ENCODE measurements around the gene ARL8B.
"Not testable (repeated sequence)": the region's sequence is repeated elsewhere in the genome, so short reads cannot be mapped to it uniquely, and the experiment has no call there.

Gene ARL8B

DNA sequence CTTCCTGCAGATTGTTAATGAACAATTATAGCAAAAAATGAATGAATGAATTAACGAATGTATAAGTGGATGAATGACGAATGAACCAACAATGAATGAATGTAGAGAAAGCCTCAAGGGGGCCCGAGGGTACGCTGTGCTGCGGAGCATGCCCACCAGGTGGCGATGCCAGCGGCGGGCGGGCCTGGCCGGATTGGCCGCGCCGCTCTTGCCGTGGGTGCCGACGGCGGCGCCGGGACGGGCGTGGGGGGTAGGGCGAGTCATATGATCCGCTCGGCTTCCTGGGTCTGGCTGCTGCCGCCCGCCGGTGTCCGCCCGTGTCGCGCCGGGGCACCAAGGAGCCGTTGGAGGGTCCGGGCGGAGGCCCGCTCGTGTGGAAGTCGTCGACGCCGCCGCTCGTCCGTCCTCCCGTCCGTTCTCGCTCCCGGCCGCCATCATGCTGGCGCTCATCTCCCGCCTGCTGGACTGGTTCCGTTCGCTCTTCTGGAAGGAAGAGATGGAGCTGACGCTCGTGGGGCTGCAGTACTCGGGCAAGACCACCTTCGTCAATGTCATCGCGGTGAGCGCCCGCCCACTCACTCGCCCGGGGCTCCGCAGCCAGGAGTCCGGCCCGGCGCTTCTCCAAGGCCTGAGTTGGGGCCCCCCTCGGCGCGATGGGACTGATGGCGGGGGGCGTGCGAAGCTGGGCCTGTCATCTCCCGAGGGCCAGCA is at the start of gene ARL8B:
Gene ARL8B (plus strand): TSS at position 263 of the 711 bp plus-strand sequence. CDS start 174 bp downstream, at position 437.
- DNase-seq (ENCODE audit: low read depth), result peak; percentile 87

DNA sequence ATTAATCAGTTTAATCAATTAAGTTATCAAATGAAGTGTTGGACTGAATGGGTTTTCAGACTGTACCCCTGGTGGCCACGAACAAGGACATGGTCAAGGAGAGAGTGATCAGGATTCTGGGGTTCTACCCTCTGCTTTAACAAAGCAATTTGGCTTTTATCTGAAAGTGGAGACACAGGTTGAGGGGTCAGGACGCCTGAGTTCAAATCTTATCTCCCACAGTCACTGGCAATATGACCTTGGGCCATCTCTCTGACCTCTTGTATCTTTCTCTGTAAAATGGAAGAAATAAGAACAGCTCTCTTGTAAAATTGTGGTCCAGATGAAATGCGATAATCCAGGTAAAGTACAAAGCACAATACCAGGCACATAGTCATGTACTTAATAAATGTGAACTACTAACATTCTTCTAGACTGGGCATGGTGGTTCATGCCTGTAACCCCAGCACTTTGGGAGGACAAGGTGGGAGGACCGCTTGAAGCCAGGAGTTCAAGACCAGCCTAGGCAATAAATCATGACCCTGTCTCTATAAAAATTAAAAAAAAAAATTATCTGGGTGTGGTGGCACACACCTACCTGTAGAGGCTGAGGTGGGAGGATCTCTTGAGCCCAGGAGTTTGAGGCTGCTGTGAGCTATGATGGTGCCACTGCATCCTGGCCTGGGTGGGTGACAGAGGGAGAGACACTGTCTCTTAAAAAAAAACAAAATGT is 48.6 kb upstream of the ARL8B start:
- no peak for DNase-seq (ENCODE audit: low read depth)

- no peak for DNase-seq (ENCODE audit: low read depth)
Measured at GRCh38 chr3:5078151-5078550, 43.9 kb upstream of the ARL8B start.

DNA sequence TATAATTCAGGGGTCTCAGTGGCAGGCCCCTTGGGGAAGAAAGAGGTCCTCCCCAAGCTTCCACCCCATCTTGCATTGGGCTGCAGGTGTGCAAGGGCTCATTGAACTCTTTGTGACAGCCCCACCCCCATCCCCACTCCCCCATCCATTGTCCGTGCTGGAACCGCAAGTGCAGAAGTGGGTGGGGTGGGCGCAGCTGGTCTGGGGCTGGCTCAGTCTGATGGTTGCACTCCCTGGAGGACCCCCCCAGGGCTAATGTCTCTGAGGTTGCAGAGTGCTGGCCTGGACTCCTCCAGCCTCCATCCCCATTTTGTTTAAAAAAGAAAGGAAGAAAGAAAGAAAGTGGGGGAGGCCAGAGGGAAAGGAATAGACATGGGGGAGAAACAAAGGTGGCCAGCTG is 42.3 kb upstream of the ARL8B start:
- DNase-seq (ENCODE audit: low read depth), result no peak

DNA sequence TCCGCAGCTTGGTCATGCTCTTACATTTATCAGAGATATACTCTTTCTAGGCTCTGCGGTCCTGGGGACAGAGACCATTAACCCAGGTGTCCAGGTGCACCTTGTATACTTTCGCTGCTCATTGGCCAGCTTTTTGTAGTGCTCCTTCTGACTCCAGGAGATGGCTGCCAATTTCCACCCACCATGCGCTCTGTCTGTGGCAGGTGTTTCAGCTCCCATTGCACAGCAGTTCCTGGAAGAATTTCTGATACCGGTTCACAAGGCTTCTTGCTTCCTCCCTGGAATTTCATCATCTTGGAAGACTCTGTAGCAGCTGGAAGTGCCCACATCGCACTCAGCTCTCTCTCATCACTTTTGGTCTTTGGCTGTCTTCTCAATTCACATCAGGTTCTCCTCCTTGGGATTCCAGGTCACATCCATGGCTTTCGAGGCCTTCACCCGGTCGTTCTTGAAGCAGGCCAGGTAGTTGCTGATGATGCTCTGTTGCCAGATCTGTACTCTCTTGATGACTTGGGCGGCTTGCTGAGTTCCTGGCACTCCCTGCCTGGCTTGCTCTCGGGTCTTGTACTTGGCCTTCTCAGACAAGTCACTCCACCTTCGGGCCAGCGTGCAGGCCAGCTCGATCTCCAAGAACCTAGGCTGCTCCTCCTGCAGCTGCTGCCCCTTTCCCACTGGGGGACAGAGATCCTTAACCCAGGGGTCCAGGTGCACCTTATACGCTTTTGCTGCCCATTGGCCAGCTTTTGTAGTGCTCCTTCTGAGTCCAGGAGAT is 41.1 kb upstream of the ARL8B start:
- no peak for DNase-seq (ENCODE audit: low read depth)

DNA sequence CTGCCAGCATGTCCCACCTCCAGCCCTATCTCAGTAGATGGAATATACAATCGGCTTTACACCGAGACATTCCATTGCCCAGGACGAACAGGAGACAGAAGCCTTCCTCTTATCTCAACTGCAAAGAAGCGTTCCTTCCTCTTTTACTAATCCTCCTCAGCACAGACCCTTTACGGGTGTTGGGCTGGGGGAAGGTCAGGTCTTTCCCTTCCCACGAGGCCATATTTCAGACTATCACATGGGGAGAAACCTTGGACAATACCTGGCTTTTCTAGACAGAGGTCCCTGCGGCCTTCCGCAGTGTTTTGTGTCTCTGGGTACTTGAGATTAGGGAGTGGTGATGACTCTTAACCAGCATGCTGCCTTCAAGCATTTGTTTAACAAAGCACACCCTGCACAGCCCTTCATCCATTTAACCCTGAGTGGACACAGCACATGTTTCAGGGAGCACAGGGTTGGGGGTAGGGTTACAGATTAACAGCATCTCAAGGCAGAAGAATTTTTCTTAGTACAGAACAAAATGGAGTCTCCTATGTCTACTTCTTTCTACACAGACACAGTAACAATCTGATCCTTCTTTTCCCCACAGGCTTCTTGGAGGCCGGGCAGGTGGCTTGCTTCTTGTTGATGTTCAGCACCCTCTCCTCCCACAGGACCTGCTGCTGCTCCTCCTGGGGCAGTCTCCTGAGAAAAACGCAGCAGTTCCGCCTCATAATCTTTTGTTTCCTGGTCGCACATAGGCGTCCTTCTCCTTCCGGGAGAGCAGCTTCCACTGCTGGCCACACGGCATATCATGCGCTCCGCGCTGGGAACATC is 39.9 kb upstream of the ARL8B start:
- not testable (repeated sequence) for DNase-seq (ENCODE audit: low read depth)

GRCh38 chr3:5082789-5083115 is 39.3 kb upstream of the ARL8B start:
- DNase-seq (ENCODE audit: low read depth), result no peak

GRCh38 chr3:5084224-5084623 is 37.9 kb upstream of the ARL8B start:
- no peak for DNase-seq (ENCODE audit: low read depth)

DNA sequence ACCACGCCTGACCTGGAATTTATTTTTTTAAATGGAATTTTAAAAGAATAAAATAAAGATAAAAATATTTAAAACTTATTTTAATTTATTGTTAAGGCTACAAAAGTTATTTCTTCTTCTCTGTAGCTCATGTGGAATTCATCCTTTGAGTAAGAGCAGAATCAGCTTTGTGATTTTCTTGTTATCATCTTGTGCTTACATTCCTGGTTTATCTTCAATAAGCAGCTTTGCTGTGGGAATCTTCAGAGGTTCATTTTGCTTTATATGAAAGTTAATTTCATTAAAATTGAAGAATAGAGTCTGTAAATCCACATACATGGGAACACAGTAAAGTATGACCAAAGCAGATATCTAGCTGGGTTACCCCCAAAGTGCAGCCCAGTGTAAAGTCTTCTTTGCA is 35.4 kb upstream of the ARL8B start:
- DNase-seq (ENCODE audit: low read depth), result no peak

GRCh38 chr3:5087209-5087608 is 34.9 kb upstream of the ARL8B start:
- no peak for DNase-seq (ENCODE audit: low read depth)

GRCh38 chr3:5090197-5090596 is 31.9 kb upstream of the ARL8B start:
- DNase-seq (ENCODE audit: low read depth), result no peak

- no peak for DNase-seq (ENCODE audit: low read depth)
Measured at GRCh38 chr3:5092018-5092417, 30.1 kb upstream of the ARL8B start.

DNA sequence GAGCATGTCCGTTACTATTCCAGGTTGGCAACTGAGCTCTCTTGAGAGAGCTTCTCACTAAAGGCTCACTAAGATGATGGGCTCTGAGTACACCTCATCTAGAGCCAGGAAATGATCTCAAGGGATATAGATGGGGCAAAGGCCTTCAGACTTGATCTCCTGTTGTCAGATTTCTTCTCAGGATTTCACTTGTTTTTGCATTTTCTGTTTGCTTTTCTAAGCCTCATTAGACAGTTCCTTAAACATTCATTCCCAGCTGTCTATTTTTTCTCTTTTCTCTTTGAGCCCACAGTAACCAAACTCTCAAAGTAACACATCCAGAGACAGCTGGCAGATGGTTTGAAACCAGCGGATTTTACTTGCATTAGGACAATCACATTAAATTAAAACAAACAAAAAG is 28.4 kb upstream of the ARL8B start:
- no peak for DNase-seq (ENCODE audit: low read depth)

DNA sequence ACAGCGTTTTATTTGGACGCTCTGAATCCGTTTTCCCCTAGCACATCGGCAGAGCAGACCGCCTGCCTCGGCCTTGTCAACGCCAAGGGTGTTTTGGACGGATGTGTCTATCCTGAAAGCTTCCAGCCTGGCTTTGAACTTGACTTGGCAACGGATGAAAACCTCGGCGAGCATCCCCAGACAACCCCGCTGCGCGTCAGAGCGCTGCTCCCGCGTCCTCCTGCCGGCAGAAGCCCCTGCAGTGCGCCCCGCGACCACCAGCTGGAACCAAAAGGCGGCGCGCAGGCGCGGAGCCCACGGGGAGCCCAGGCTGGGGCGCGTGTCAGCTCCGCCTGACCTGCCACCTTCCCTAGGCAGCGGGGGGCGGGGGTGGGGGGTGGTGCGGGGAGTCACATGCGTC is 26.2 kb upstream of the ARL8B start:
- DNase-seq (ENCODE audit: low read depth), result no peak

- no peak for DNase-seq (ENCODE audit: low read depth)
Measured at GRCh38 chr3:5096336-5097008, 25.6 kb upstream of the ARL8B start.

- DNase-seq (ENCODE audit: low read depth), result no peak
Measured at GRCh38 chr3:5098346-5098745, 23.7 kb upstream of the ARL8B start.

- no peak for DNase-seq (ENCODE audit: low read depth)
Measured at GRCh38 chr3:5102532-5102931, 19.6 kb upstream of the ARL8B start.

GRCh38 chr3:5103743-5104142 is 18.3 kb upstream of the ARL8B start:
- DNase-seq (ENCODE audit: low read depth), result no peak

DNA sequence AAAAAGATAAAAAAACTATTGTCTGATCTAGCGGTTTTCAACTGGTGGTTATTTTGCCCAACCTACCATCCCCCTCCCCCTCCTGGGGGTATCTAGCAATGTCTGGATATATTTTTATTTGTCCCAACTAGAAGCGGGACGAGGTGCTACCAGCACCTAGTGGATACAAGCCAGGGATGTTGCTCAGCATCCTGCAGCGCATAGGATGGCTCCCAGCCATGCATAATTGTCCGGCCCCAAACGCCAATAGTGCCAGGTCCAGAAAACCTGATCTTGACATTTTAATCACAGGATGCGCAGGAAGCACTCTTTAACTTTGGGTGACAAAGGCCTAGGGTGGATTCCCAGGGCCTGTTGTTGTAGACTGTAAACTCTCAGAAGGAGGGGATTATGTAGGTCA is 17.0 kb upstream of the ARL8B start:
- no peak for DNase-seq (ENCODE audit: low read depth)

GRCh38 chr3:5106371-5106770 is 15.7 kb upstream of the ARL8B start:
- not testable (repeated sequence) for DNase-seq (ENCODE audit: low read depth)

GRCh38 chr3:5106933-5107334 is 15.2 kb upstream of the ARL8B start:
- DNase-seq (ENCODE audit: low read depth), result not testable (repeated sequence)

DNA sequence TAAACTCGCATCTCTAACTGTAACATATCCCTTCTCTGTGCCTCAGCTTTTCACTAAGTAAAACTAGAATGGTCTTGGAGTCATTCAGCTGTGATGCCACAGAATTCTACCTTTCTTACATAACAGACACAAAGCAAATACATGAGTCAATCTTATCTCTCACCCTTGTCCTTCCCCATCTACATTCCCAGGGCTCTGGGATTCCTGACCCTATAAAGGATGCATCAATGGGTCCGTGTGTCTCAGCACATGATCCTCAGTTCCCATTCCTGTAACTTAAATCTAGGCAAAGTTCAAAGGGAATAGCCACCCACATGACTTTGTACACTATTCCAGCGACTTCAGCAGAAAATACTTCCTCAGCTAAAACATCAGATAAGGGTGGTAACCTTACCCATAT is 11.8 kb upstream of the ARL8B start:
- DNase-seq (ENCODE audit: low read depth), result no peak
